Stimulated activated naive CD4-positive, alpha-beta T cell (primary cell): ENCODE results near the gene MALT1.
"Not testable (repeated sequence)": the region's sequence is repeated elsewhere in the genome, so short reads cannot be mapped to it uniquely, and the experiment has no call there.

Source experiments
- DNase-seq, 6 experiments: peaks; one replicate each; lab custom pipeline; 2025; lab: John Stamatoyannopoulos, UW

MALT1 gene

DNA sequence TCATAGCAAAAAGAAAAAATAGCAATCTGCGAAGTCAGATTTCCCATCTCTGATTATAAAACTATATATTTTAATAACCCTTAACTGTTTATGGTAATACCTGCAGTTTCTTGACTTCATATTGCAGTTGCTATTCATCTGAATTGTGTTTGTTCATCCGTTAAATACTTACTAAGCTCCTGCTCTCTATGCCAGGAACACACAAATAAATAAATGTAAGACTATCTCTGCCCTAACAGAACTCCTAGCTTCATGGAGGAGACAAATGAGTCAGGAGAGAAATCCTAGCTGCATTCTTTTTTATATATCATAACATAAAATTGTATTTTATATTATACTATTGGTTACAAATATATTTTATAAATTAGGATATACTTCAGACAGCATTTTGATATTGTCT lies 61.2 kb downstream of the MALT1 start:
- no peak for DNase-seq

DNA sequence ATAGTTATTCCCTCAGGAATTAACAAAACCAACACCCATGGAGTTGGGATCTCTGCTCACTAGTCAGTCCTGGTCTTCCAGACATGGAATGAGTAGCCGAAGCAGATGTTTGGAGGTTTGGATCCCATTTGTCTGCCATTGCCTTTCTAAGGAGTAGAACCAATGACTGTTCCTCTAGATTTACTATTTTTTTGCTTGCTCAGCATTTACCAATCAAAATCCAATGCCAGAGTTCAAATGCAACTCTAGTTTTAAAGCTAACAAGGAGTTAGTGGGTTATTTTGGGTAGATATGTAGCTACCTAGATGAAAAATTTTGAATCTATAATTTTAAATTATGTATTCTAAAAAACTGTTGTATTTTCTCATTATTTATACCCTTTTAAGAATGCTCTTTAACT lies 62.6 kb downstream of the MALT1 start:
- no peak for DNase-seq

DNA sequence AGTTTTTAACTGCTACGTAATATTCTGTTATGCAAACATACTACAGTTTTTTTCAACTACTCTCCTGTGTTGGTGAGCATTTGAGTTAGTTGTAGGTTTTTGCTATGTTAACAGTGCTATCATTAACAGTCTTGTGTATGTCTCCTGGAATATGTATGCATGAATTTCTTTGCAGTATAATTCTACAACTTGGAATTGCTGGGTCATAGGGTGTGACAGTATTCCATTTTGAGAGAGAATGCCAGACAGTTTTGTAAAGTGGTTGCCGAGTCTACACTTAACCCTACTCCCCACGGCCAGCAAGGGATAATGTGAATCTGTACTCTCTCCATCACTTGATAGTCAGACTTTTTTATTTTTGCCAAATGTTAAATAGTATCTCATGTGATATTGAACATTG lies 67.1 kb downstream of the MALT1 start:
- DNase-seq = no peak

DNA sequence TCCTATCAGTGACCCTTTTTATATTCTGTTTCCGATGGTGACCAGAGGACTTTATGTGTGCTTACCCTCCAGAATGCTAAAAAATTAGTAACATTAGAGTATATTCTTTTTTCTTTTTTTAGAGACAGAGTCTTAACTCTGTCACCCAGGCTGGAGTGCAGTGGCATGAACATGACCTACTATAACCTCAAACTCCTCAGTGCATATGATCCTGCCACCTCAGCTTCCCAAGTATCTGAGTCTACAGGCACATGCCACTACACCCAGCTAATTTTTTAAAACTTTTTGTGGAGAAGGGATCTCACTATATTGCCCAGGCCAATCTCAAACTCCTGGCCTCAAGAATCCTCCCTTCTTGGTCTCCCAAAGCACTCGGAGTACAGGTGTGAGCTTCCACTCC lies 74.6 kb downstream of the MALT1 start:
- DNase-seq = no peak

DNA sequence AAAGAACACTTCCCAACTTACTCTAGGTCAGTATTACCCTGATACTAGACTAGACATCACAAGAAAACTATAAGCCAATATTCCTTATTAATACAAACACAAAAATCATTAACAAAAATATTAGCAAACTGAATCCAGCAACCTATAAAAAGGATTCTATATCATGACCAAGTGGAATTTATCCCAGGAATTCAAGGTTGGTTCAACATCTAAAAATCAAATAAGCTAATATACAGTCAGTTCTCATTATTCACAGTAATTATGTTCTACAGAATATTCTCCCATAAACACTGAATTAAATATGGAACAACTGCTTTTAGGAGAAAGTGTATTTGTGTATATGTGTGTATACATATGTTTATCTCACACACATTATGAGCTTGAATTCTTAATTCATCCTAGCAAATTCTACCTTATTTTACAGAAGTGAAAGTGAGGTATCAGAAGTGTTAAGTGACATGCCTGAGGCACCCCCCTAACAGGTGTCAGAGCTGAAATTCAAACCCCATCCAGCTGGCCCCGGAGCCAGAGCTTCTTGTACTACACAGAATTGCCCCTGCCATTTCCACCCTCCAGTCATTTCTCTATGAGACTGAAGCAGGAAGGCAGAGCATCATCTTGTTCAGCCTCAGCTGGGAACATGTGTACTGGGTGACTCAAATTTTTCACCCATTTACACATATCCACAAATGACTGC lies 77.8 kb downstream of the MALT1 start:
- no peak for DNase-seq

DNA sequence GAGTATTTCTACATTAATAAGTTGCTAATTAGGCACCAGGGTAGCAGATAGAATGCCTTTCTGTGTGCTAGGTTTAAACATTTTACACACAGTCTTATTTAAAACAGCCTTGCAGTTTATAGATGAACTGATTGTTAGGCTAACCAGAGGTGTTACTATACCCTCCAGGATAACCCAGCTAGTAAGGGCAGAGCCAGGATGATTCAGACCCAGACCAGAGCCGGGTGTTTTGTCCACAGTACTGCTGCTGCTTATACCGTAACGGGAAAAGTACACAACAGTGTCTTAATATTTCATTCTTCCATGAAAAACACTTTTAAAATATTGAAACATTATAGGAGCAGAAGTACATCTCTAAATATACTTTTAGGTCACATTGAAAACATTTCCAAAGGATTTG lies 82.7 kb downstream of the MALT1 start:
- DNase-seq = no peak

DNA sequence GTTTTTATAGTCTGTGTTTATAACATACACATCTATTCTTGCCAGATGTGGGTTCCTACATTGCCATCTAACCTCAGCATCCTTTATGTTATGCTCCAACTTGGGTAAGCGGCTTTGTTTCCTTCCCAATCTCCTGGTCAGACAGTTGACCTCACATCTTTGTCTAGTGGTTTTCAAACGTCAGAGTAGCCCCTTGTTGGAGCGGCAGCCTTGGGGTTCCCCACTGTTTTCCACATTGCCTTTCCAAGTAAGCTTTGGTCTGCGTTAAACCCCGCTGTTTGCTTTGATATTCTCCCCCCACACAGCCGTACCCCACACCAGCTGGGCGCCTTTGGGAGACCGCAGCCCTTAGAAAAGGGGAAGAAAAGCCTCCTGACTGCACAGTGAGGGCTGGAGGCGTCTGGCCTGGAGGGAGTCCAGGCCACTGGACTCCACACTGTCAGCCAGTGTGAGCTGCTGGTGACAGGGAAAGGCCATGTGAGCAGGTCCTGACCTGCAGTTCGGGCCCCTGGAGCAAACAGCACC lies 83.3 kb downstream of the MALT1 start:
- peak in 1 of 6 experiments; percentile 54 for DNase-seq

DNA sequence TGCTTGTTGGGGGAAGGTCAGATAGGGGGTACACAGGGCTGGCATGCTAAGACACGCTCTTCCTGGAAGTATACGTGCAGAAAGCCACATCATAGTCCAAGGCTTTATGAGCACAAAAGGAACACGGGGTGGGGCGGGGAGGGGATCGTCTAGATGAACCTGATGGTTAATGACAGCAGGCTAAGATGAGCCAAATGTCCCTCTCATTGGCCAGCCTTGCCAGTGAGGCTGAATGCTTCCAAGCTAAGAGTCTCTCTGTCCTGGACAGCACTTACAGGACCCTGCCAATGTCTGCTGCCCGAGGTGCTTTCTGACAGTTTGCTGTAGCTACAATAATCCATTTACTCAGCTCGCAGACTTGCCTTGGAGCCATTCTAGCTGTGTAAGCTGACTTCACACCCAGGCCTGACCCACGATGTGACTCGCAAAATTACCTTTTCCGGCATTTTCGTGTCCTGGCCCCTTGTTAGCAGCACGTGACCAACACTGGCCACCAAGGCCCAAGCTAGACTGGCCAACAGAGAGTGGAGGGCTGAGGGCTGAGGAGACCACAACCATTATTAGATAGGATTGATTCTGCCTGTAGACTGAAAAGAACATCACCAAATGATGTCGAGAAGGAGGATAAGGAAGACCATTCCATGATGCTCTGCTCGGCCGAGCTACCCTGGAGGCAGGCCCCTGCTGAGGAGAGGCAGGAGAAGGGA lies 84.2 kb downstream of the MALT1 start:
- peak in 3 of 6 experiments; percentile 20 to 52 (median 21) for DNase-seq

DNA sequence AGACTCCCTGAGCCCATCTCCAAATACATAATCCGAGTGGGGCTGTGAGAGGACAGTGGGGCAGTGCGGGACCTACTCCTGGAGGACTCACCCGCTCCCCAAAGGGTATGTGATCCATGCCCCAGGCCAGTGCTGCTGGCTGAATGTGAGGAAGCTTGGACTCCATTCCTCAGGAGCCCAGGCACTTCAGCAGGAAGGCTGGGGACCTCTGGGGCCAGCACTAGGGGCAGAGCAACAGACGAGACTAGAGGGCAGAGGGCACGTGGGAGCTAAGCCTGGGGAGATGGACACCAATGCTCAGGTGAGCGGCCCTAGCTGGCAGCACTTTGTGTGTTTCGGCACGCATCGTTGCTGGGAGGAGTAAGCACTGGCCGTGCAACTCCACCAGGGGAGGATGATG lies 84.9 kb downstream of the MALT1 start:
- DNase-seq = no peak

DNA sequence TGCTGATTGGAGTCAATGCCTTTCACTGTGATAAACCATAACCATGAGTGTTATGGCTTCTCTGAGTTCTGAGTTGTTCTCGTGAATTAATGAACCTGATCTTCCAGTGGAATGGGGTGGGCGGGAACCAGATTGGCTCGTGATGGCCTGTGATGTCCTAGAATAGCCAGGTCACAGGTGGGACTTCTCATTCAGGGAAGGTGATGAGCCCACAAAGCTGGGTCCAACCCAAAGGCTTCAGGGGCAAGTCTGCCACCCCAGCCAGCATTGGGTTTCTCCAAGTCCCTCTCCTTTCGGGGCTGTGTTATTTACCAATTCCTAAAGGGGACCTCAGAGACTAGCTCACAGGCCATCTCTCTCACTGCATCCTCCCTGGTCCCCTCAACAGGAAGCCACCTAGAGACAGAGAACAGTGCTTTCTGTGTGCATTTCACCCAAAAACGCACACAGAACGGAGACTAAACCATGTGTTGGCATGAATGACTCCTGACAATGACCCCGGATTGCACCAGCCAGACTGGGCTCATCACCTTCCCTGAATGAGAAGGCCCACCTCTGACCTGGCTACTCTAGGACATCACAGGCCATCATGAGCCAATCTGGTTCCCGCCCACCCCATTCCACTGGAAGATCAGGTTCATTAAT lies 85.5 kb downstream of the MALT1 start:
- no peak for DNase-seq

DNA sequence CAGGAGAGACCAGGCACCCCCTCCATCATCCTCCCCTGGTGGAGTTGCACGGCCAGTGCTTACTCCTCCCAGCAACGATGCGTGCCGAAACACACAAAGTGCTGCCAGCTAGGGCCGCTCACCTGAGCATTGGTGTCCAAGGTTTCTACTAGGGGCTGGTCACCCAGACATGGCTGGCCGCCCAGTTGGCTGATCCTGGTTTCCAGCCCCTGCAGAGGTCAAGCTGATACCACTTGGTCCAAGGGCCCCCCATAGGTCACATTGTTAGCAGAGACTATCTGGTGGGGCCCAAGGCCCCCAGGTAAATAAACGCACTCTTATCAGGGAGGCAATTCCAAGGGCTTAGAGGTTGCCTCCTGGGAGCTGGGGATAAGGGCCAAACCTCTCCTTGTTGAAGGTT lies 86.1 kb downstream of the MALT1 start:
- DNase-seq = not testable (repeated sequence)

DNA sequence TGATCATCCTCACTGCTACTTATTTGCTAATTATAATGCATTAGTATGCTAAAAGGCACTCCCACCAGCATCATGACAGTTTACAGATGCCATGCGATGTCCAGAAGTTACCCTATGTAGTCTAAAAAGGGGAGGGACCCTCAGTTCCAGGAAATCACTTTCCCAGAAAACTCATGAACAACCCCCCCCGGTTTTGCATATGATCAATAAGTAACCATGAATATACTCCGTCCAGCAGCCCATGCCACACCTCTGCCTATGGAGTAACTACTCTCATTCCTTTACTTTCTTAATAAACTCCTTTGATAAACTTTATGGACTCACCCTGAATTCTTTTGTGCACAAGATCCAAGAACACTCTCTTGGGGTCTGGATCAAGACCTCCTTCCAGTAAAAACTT lies 86.8 kb downstream of the MALT1 start:
- no peak for DNase-seq

DNA sequence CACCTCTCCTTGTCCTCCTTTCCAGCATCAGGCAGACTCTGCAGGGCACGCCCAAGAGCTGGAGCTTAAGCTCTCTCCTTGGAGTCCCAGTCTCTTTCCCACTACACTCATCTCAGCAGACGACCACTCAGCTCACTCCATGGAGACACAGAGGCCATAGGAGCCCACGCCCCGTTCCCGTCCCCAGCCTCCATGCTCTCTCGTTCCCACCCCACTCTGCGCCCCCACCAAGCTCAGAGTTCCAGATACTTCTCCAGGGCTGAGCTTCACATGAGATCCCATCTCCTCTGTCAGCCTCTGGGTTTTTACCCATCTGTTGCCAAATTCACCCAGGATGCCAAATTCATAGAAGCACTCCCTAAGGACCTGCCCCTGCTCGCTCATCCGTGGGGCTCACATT lies 87.3 kb downstream of the MALT1 start:
- no peak for DNase-seq

DNA sequence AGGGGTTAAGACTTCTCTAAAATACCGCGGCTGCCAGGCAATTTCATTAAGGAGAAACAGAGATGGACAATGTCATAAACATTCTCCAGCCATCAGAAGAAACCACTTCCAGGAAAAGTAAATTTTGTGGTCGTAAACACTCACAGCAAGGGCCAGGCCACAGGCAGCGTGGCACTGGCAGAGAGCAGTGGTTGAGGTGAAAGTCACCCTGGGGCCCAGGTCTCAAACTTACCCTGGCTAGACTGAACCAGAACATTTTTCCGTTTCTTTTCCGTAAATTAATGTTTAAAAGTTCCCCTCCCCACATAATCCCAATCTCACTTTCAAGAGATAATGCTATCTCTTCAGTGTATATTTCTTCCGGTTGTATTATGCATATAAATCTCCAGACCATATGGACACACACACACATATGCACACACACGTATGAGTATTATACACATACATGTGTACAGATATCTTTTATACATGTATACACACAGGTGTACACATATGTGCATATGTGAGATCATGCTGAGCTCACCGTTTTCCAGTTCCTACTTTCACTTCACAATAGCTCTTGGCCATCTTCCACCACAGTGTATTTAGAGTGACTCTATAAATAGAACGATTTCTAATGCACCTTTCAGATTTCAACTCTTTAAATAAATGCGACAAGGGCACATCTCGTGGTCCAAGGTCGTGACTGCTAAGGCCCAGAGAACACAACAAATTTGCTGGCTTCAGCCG lies 90.1 kb downstream of the MALT1 start:
- DNase-seq = no peak

DNA sequence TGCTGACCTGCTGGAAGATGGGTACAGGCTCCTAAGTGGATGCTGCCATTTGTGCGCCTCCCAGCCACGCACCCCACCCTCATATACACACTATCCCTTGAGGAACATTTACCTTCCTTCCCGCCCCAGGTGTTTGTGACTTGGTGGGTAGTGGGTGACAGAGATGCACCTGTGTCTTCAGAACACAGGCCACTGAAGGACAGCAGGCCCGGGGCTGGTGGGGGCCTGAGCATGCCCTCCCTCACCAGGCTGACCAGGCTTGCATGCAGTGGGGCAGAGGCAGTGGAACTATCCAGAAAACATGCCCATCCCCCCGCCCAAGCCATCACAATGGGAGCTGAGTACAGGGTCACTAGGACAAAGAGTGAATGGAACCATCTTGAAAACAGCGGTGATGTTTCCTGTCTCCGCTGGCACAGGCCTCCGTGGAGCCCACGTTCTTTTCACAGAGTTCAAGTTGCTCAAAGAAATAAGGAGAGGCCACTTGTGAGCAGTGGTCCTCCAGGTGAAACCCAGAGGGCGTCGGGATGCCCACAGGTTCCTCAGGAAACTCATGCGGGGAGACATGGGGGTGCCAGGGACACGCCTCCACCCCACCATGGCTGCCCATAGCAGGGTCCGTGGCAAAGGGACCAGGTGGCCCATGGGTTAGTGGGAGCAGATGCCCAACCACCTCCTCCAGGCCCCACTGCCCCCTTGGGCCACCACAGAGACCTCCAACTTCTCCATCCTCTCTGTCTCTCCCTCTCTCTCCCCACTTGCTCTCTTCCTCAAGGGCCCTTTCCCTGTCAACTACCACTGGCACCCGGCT lies 90.9 kb downstream of the MALT1 start:
- no peak for DNase-seq

DNA sequence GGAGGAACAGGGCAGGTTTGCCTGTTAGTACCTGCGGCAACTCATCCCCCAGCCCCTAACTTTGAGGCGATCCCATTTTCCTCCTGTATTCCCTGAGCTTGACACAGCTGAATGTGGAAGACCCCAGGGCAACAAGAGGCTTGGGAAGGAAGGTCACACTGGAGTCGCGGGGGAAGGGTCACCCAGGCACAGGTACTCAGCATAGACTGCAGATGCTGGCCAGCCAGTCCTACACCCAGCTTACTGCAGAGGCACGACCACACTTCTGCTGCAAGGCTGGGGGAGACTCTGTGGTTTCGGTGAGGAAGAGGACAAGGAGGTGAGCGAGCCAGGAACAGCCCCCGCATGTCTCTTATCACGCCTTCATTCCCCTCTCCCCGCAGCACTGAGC lies 91.5 kb downstream of the MALT1 start:
- DNase-seq = no peak

DNA sequence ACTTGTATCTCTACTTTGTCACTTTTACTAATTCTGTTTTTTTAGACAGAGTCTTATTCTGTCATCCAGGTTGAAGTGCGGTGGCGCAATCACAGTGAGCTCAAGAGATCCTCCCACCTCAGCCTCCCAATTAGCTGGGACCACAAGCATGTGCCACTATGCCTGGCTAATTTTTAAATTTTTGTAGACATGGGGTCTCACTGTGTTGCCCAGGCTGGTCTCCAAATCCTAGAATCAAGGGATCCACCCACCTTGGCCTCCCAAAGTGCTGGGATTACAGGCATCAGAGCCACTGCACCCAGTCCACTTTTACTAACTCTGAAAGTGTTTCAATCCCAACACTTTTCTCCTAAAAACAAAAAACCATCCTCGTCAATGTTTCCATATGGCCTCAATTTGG lies 94.9 kb downstream of the MALT1 start:
- no peak for DNase-seq

DNA sequence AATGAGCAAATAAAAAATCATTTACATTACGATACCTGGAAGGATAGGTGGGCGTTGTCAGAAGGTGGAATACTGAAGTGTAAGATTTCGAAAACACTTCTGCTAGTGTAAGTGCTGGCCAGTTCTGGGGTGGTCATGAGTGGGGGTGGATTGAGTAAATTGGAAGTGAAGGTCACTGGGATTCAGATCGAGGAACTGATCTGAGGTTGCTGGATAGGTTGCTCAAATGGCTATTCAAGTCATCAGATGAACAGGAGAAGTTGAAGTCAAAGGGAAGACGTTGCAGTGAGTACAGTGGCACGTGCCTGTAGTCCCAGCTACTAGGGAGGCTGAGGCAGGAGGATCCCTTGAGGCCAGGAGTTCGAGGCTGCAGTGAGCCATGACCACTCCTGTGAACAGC lies 95.7 kb downstream of the MALT1 start:
- no peak for DNase-seq

DNA sequence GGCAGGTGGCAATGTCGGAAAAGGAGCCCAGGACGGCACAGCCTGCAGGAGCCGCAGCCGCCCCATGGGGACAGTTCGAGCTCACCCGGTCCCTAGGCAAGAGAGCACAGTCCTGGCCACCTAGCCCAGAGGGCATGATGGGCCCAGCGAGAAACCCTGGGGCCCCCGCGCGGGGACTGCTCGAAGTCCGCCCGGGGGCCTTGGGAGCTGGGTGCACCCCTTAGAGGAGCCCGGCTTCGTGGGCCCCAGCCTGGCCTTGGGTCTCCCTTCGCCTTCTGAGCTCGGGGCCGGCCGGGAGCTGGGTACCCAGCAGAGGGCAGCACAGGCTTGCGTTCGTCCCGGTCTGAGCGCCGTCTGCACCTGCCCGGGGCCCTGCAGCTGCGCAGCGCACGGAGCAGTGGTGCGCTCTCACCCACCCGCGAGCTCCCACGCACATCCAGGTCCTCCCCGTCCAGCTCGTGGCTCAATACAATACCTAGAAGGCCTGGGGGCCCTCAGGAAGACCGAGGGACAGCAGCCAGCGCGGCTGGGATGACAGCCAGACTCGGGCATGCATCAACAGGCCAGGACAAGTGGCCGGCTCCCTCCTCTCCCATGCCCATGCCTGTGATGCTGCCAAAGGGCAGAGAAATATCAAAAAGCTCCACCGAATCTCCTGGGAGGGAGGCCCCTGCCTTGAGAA lies 97.2 kb downstream of the MALT1 start:
- peak; percentile 29 to 67 (median 44) for DNase-seq

DNA sequence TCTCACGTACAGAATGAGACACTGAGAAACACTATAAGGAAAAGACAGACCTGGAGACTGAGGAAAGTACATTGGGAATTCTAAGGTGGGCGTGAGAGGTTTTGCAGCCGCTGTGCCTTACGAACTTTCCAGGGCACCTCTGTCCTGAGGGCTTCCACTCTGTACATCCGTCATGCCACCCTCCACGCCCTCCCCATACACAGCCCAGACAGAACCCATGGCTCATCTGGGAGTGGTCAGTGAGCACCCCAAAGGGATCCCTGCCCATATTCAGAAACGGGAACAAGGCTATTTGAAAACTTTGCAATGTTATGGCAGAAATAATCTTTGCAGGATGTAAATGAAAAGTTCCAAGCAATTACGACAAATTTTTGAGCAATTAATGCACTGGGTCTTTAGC lies 98.1 kb downstream of the MALT1 start:
- DNase-seq = no peak

DNA sequence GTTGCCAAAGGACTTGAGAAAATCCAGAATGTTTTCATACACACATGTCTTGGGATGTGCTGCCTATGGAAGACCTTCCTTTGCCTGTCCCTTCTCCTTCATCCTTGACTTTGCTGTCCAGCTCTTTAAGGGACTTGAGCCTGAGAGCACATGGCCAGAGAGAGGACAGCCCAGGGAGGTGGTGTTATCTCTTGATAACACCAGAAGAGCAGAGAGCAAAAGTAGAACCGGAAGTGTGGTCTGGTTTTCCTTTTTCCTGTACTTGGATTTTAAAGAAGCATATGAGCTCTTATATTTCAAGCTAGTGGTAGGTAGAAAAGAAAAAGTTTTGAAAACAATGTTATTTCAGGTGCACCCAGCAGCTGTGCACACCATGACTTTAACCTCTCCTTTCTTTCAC lies 99.3 kb downstream of the MALT1 start:
- no peak for DNase-seq
